Fibroblast of upper back skin (primary cell): ENCODE data around the gene MYBPH.

Experiments
- DNase-seq: peaks from one replicate; pipeline ENCODE4 v3.0.0-alpha.2; 2013

MYBPH gene

GRCh38 chr1:203175237-203175826 lies at the start of gene MYBPH:
TSS of gene MYBPH (minus strand) at chr1:203175826. CDS start at chr1:203175755, 71 bp downstream.
- no peak for DNase-seq

- DNase-seq: no peak
Observed at GRCh38 chr1:203225071-203225470, 49.4 kb upstream of the MYBPH start.

GRCh38 chr1:203223012-203223775 lies 47.6 kb upstream of the MYBPH start:
- no peak for DNase-seq

- no peak for DNase-seq
Observed at GRCh38 chr1:203219934-203220333, 44.3 kb upstream of the MYBPH start.

GRCh38 chr1:203219171-203219570 lies 43.5 kb upstream of the MYBPH start:
- no peak for DNase-seq

- DNase-seq: no peak
Observed at GRCh38 chr1:203217668-203218067, 42.0 kb upstream of the MYBPH start.

GRCh38 chr1:203217139-203217655 lies 41.6 kb upstream of the MYBPH start:
- no peak for DNase-seq

GRCh38 chr1:203216274-203217138 lies 40.9 kb upstream of the MYBPH start:
- DNase-seq: peak; percentile 64

GRCh38 chr1:203215573-203215972 lies 39.9 kb upstream of the MYBPH start:
- no peak for DNase-seq

GRCh38 chr1:203214871-203215270 lies 39.2 kb upstream of the MYBPH start:
- no peak for DNase-seq

- DNase-seq: no peak
Observed at GRCh38 chr1:203213126-203213525, 37.5 kb upstream of the MYBPH start.

GRCh38 chr1:203211812-203212211 lies 36.2 kb upstream of the MYBPH start:
- no peak for DNase-seq

- DNase-seq: no peak
Observed at GRCh38 chr1:203210988-203211387, 35.4 kb upstream of the MYBPH start.

- no peak for DNase-seq
Observed at GRCh38 chr1:203210350-203210749, 34.7 kb upstream of the MYBPH start.

- no peak for DNase-seq
Observed at GRCh38 chr1:203208181-203208580, 32.6 kb upstream of the MYBPH start.

GRCh38 chr1:203207751-203208150 lies 32.1 kb upstream of the MYBPH start:
- DNase-seq: no peak

GRCh38 chr1:203206129-203206687 lies 30.6 kb upstream of the MYBPH start:
- DNase-seq: peak; percentile 39

GRCh38 chr1:203204756-203205155 lies 29.1 kb upstream of the MYBPH start:
- DNase-seq: no peak

GRCh38 chr1:203202431-203203245 lies 27.0 kb upstream of the MYBPH start:
- peak; percentile 85 for DNase-seq

- DNase-seq: no peak
Observed at GRCh38 chr1:203201516-203202205, 26.0 kb upstream of the MYBPH start.

GRCh38 chr1:203200916-203201315 lies 25.3 kb upstream of the MYBPH start:
- DNase-seq: no peak
